ENCODE results near the gene CCDC82. TPM values are rescaled to one million over a fixed set of nuclear protein-coding genes. Genes with fewer than 3 reads are reported as not detected.
A peak's percentile ranks its signal among the peaks of the same experiment; 100 is the strongest.

CCDC82 gene
- total and polyA plus RNA-seq, 2 of the 4 experiments (the other 2 are of a cell fraction), result 4.1 to 9.4 TPM

DNA sequence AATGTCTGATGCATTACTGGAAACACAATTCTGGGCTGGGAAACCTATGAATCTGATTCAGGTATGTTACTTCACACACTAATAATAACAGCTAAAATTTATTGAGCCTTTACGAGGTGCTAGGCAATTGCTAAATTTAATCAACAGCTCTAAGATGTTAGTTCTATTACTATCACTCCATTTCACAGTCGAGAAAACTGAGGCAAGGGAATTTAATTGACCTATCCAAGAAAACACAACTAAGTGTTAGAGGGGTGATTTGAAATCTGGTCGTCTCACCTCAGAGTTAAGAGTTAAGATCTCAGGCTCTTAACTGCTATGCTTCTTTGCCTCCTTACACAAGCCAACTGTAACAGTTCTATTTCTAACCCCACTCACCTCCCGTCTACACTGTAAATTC, 55.5 kb downstream of the CCDC82 start:
- Histone ChIP-seq H3K27ac (ENCODE audit: insufficient read depth, low read length) (no peak overlapping the region), H3K9me3 (ENCODE audit: control insufficient read depth, insufficient read depth, low read length) (no peaks in the 10 kb centered on the region), H3K4ac (ENCODE audit: low read depth, low read length) (no peak overlapping the region), H4K5ac (ENCODE audit: low read depth, low read length) (no peak overlapping the region), H2AK5ac (ENCODE audit: low read depth, low read length) (no peak overlapping the region), H2BK20ac (ENCODE audit: low read depth, low read length) (no peak overlapping the region), H4K8ac (ENCODE audit: low read depth in 2 of 2, low read length in 2 of 2) (no peak overlapping the region), H3K14ac (replicated peaks; ENCODE audit: low read depth, low read length) (no peak overlapping the region), H3K4me1 (ENCODE audit: control insufficient read depth, insufficient read depth, low read length) (peaks cover 38% of the 10 kb centered on the region), H2BK15ac (ENCODE audit: low read depth, low read length) (no peak overlapping the region), H2AFZ (replicated peaks; ENCODE audit: low read length, poor library complexity) (no peak overlapping the region), H4K20me1 (ENCODE audit: insufficient read depth, low read length) (no peaks in the 10 kb centered on the region; the same call in 1 of the 2 replicates), H2AK9ac (replicated peaks; ENCODE audit: low read depth, low read length, poor library complexity) (no peak overlapping the region), H3K18ac (ENCODE audit: low read depth, low read length) (no peak overlapping the region), H2BK120ac (ENCODE audit: low read depth, low read length) (no peak overlapping the region), H3K4me3 (ENCODE audit: insufficient read depth, low read depth, low read length) (no peak overlapping the region), H3K56ac (ENCODE audit: extremely low read depth, insufficient read depth, low read length) (no peak overlapping the region), H4K91ac (ENCODE audit: insufficient read depth, low read depth, low read length) (no peak overlapping the region), H3K79me1 (ENCODE audit: low read depth in 1 of 2, low read length in 2 of 2) (peaks cover 20 to 84% of the 10 kb centered on the region in 2 experiments), H3K9ac (ENCODE audit: low read depth, low read length) (no peak overlapping the region), H3K23ac (ENCODE audit: low read depth, low read length) (0 out of 2 replicates have a peak overlapping the region, but pooled peaks have one; percentile 7), H3K36me3 (ENCODE audit: control insufficient read depth, insufficient read depth, low read length) (peaks cover 1% of the 10 kb centered on the region; the same call in 1 of the 2 replicates), H3K4me2 (ENCODE audit: low read depth, low read length) (no peak overlapping the region), H2BK5ac (ENCODE audit: low read depth, low read length, poor library complexity, severe bottlenecking) (no peak overlapping the region), H3K9me1 (ENCODE audit: insufficient read depth, low read length) (peaks cover 23% of the 10 kb centered on the region), H3K27me3 (ENCODE audit: control insufficient read depth, insufficient read depth, low read length) (no peaks in the 10 kb centered on the region)
- ATAC-seq (ENCODE audit: low read depth), result no peak
- POLR2A ChIA-PET (ENCODE audit: unreplicated experiment), result no interaction called here
- no CpG with 5 or more reads among the region's 4 CpGs for WGBS, 2 experiments (ENCODE audit: extremely low coverage in 2 of 2, insufficient read length in 1 of 2)
- intact Hi-C loops (cut with micrococcal nuclease), result loop anchor here (2.0 kb wide), 1 partner anchor 241 kb away; no protein-coding TSS in a partner anchor
- dilution Hi-C loops (cut with HindIII; ENCODE audit: low sequenced_read_pairs, unreplicated experiment), result no loop called here
- in situ Hi-C loops (cut with MboI; ENCODE audit: low sequenced_read_pairs), result no loop called here
- TF ChIP-seq FOS (IDR thresholded peaks at IDR 0.05; ENCODE audit: low read depth, low read length), result no peak
- no peak for TF ChIP-seq BHLHE40 (IDR thresholded peaks at IDR 0.05; ENCODE audit: low read depth, low read length)
- TF ChIP-seq RFX5 (IDR thresholded peaks at IDR 0.05; ENCODE audit: low read depth, low read length), result no peak
- no peak for TF ChIP-seq MAFK (IDR thresholded peaks at IDR 0.05; ENCODE audit: low read depth, low read length)
- no peak for TF ChIP-seq POLR2A (IDR thresholded peaks at IDR 0.05; ENCODE audit: low read depth, low read length)
- TF ChIP-seq NFE2L2 (IDR thresholded peaks at IDR 0.05; ENCODE audit: low read depth, low read length), result no peak
- TF ChIP-seq CEBPB (IDR thresholded peaks at IDR 0.05; ENCODE audit: low read depth, low read length), result no peak
- no peak for TF ChIP-seq MAZ (IDR thresholded peaks at IDR 0.05; ENCODE audit: borderline replicate concordance, low read depth, low read length)
- TF ChIP-seq, protein P1, sequence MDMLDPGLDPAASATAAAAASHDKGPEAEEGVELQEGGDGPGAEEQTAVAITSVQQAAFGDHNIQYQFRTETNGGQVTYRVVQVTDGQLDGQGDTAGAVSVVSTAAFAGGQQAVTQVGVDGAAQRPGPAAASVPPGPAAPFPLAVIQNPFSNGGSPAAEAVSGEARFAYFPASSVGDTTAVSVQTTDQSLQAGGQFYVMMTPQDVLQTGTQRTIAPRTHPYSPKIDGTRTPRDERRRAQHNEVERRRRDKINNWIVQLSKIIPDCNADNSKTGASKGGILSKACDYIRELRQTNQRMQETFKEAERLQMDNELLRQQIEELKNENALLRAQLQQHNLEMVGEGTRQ (IDR thresholded peaks at IDR 0.05; ENCODE audit: low read depth, low read length), result no peak
- no peak for TF ChIP-seq MXI1 (IDR thresholded peaks at IDR 0.05; ENCODE audit: borderline replicate concordance, low read depth, low read length)
- TF ChIP-seq RCOR1 (IDR thresholded peaks at IDR 0.05; ENCODE audit: insufficient replicate concordance, low read length), result no peak
- TF ChIP-seq, protein P2, sequence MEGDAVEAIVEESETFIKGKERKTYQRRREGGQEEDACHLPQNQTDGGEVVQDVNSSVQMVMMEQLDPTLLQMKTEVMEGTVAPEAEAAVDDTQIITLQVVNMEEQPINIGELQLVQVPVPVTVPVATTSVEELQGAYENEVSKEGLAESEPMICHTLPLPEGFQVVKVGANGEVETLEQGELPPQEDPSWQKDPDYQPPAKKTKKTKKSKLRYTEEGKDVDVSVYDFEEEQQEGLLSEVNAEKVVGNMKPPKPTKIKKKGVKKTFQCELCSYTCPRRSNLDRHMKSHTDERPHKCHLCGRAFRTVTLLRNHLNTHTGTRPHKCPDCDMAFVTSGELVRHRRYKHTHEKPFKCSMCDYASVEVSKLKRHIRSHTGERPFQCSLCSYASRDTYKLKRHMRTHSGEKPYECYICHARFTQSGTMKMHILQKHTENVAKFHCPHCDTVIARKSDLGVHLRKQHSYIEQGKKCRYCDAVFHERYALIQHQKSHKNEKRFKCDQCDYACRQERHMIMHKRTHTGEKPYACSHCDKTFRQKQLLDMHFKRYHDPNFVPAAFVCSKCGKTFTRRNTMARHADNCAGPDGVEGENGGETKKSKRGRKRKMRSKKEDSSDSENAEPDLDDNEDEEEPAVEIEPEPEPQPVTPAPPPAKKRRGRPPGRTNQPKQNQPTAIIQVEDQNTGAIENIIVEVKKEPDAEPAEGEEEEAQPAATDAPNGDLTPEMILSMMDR (conservative IDR thresholded peaks at IDR 0.05; ENCODE audit: low read depth, low read length), result no peak
- TF ChIP-seq RAD21 (IDR thresholded peaks at IDR 0.05; ENCODE audit: low read length), result no peak
- no peak for TF ChIP-seq CHD1 (IDR thresholded peaks at IDR 0.05; ENCODE audit: low read depth, low read length)
- TF ChIP-seq SMC3 (IDR thresholded peaks at IDR 0.05; ENCODE audit: low read depth, low read length), result no peak
- CTCF ChIA-PET, result no interaction called here
- no TSS peak for BruUV-seq (replicated peaks)
- no peak for DNase-seq

All from IMR-90 (cell line).